Neuronal stem cell (in vitro differentiated cells): Measurements from ENCODE around the gene PDZD4.

Experiments used
- DNase-seq: peaks from one replicate; pipeline ENCODE4 v3.0.0-alpha.2; 2013; ENCODE audit warnings: low spot score
- H2AFZ ChIP-seq: one replicate; pipeline ENCODE4 v1.6.1; 2013; ENCODE audit warnings: mild to moderate bottlenecking, low read length, inconsistent platforms
- H2AK5ac ChIP-seq: 2 replicates; pipeline ENCODE4 v1.6.1; 2013; ENCODE audit warnings: low read depth, mild to moderate bottlenecking, inconsistent platforms, low read length, moderate library complexity, mixed read lengths
- H2BK120ac ChIP-seq: 2 replicates; pipeline ENCODE4 v1.6.1; 2013; ENCODE audit warnings: low read depth, mild to moderate bottlenecking, inconsistent platforms, low read length, moderate library complexity, mixed read lengths
- H2BK12ac ChIP-seq: one replicate; pipeline ENCODE4 v1.6.1; 2013; ENCODE audit warnings: low read length, inconsistent platforms
- H2BK15ac ChIP-seq: 2 replicates; pipeline ENCODE4 v1.6.1; 2013; ENCODE audit warnings: mild to moderate bottlenecking, low read length, inconsistent platforms, mixed read lengths
- H2BK5ac ChIP-seq: one replicate; pipeline ENCODE4 v1.6.1; 2013; ENCODE audit warnings: inconsistent platforms, mild to moderate bottlenecking, low read length, moderate library complexity
- H3K14ac ChIP-seq: one replicate; pipeline ENCODE4 v1.6.1; 2013; ENCODE audit warnings: low read length, inconsistent platforms
- H3K18ac ChIP-seq: 2 replicates; pipeline ENCODE4 v1.6.1; 2013; ENCODE audit warnings: low read length, inconsistent platforms
- H3K23ac ChIP-seq: 2 replicates; pipeline ENCODE4 v1.6.1; 2013; ENCODE audit warnings: low read depth, mild to moderate bottlenecking, mixed read lengths, low read length, inconsistent platforms; ENCODE audit not compliant: poor library complexity
- H3K27ac ChIP-seq: replicated peaks from 3 replicates; pipeline ENCODE4 v1.5.1; 2013; ENCODE audit warnings: low read length, inconsistent platforms
- H3K27me3 ChIP-seq, 3 experiments: 2 replicates each; pipeline ENCODE4 v1.6.1; 2013; ENCODE audit warnings: low read length in 3 of 3, mild to moderate bottlenecking in 2 of 3, inconsistent platforms in 1 of 3, low read depth in 1 of 3, mixed read lengths in 1 of 3, moderate library complexity in 1 of 3; ENCODE audit not compliant: control insufficient read depth in 3 of 3, insufficient read depth in 3 of 3
- H3K36me3 ChIP-seq, 2 donors: replicated peaks in 1 of 2; 2 replicates each; pipeline ENCODE4 v1.6.1; 2013; ENCODE audit warnings: low read length in 2 of 2; ENCODE audit not compliant: control insufficient read depth in 2 of 2, insufficient read depth in 2 of 2
- H3K4ac ChIP-seq: 2 replicates; pipeline ENCODE4 v1.6.1; 2013; ENCODE audit warnings: inconsistent platforms, mild to moderate bottlenecking, low read length, moderate library complexity
- H3K4me1 ChIP-seq, 2 donors: 1 replicate in 1 of 2; 2 replicates in 1 of 2; pipeline ENCODE4 v1.6.1; 2013; ENCODE audit warnings: low read length in 2 of 2, low read depth in 1 of 2; ENCODE audit not compliant: control insufficient read depth in 2 of 2, insufficient read depth in 1 of 2
- H3K4me2 ChIP-seq: one replicate; pipeline ENCODE4 v1.6.1; 2013; ENCODE audit warnings: mild to moderate bottlenecking, low read length, inconsistent platforms; ENCODE audit not compliant: insufficient read depth, poor library complexity, severe bottlenecking
- H3K4me3 ChIP-seq, 2 donors: 2 replicates each; pipeline ENCODE4 v1.5.1; 2013; ENCODE audit warnings: low read length in 2 of 2, mild to moderate bottlenecking in 2 of 2, inconsistent platforms in 1 of 2, moderate library complexity in 1 of 2
- H3K79me1 ChIP-seq: one replicate; pipeline ENCODE4 v1.6.1; 2013; ENCODE audit warnings: low read depth, mild to moderate bottlenecking, inconsistent platforms, low read length, moderate library complexity
- H3K9ac ChIP-seq: one replicate; pipeline ENCODE4 v1.6.1; 2013; ENCODE audit warnings: mild to moderate bottlenecking, low read depth, low read length, inconsistent platforms; ENCODE audit not compliant: poor library complexity
- H3K9me3 ChIP-seq, 2 donors: replicated peaks in 1 of 2; 2 replicates each; pipeline versions ENCODE3 to v1.6.1; 2013; ENCODE audit warnings: low read length in 2 of 2, mild to moderate bottlenecking in 2 of 2, inconsistent platforms in 1 of 2, low read depth in 1 of 2, mixed read lengths in 1 of 2, moderate library complexity in 1 of 2; ENCODE audit not compliant: control insufficient read depth in 2 of 2, insufficient read depth in 1 of 2
- H4K8ac ChIP-seq: one replicate; pipeline ENCODE4 v1.6.1; 2013; ENCODE audit warnings: low read depth, mild to moderate bottlenecking, inconsistent platforms, low read length, moderate library complexity
- H4K91ac ChIP-seq: one replicate; pipeline ENCODE4 v1.6.1; 2013; ENCODE audit warnings: low read length, low read depth, mild to moderate bottlenecking, inconsistent platforms; ENCODE audit not compliant: poor library complexity
- WGBS, 2 donors: extraction: QIAGEN DNeasy Blood & Tissue Kit; methylation state at CpG; one replicate each; pipeline ENCODE4 v1.1.7; 2013; ENCODE audit warnings: missing lambda C conversion rate in 2 of 2, mixed read lengths in 1 of 2; ENCODE audit not compliant: insufficient read length in 2 of 2, insufficient replicate concordance in 1 of 2; ENCODE audit errors: extremely low coverage in 2 of 2; 5-methylcytosine and 5-hydroxymethylcytosine counted together

PDZD4 gene

GRCh38 chrX:153878345-153878744 is 48.0 kb upstream of the PDZD4 start:
- peaks cover 0 to 13% (median 2%) of the 10 kb centered on the region in 3 experiments for H3K27me3 ChIP-seq
- H3K36me3 ChIP-seq = no peaks in the 10 kb centered on the region
- H2BK5ac ChIP-seq = no peak overlapping the region
- no peak overlapping the region for H3K4me2 ChIP-seq
- no peak overlapping the region for H3K9ac ChIP-seq
- H2BK12ac ChIP-seq = no peak overlapping the region
- H4K91ac ChIP-seq = no peak overlapping the region
- H2AFZ ChIP-seq = no peak overlapping the region
- no peaks in the 10 kb centered on the region for H3K9me3 ChIP-seq
- peaks cover 1% of the 10 kb centered on the region for H3K79me1 ChIP-seq
- no peak overlapping the region for H3K14ac ChIP-seq
- no peak overlapping the region for H2BK120ac ChIP-seq
- H3K27ac ChIP-seq = no peak overlapping the region
- no peak overlapping the region for H3K18ac ChIP-seq
- H3K23ac ChIP-seq = no peak overlapping the region
- no peak overlapping the region for H2BK15ac ChIP-seq
- no peak overlapping the region for H3K4ac ChIP-seq
- DNase-seq = no peak
- H3K4me1 ChIP-seq = peaks cover 46 to 60% of the 10 kb centered on the region in 2 donors
- no CpG with 5 or more reads among the region's 5 CpGs for WGBS, 2 donors
- H2AK5ac ChIP-seq = no peak overlapping the region
- H3K4me3 ChIP-seq = no peak overlapping the region
- no peak overlapping the region for H4K8ac ChIP-seq

GRCh38 chrX:153877571-153878261 is 47.4 kb upstream of the PDZD4 start:
- Histone ChIP-seq H3K4me1 (peaks cover 49 to 56% of the 10 kb centered on the region in 2 donors), H3K27me3 (peaks cover 0 to 7% (median 2%) of the 10 kb centered on the region in 3 experiments), H4K8ac (no peak overlapping the region), H3K9ac (no peak overlapping the region), H2BK15ac (no peak overlapping the region), H3K4me2 (no peak overlapping the region), H2BK5ac (no peak overlapping the region), H3K27ac (no peak overlapping the region), H3K4ac (no peak overlapping the region), H2AK5ac (no peak overlapping the region), H2BK120ac (no peak overlapping the region), H3K23ac (no peak overlapping the region), H3K9me3 (no peaks in the 10 kb centered on the region), H3K14ac (no peak overlapping the region), H3K4me3 (no peak overlapping the region), H3K36me3 (peaks cover 0 to 3% of the 10 kb centered on the region in 2 donors), H4K91ac (no peak overlapping the region), H2BK12ac (no peak overlapping the region), H2AFZ (no peak overlapping the region), H3K79me1 (peaks cover 1% of the 10 kb centered on the region), H3K18ac (no peak overlapping the region)
- WGBS, 2 donors = no CpG with 5 or more reads among the region's 8 CpGs
- DNase-seq = no peak

GRCh38 chrX:153876112-153876491 is 45.8 kb upstream of the PDZD4 start:
- H3K18ac ChIP-seq = no peak overlapping the region
- H3K27ac ChIP-seq = no peak overlapping the region
- H3K23ac ChIP-seq = no peak overlapping the region
- H3K4ac ChIP-seq = no peak overlapping the region
- no peaks in the 10 kb centered on the region for H3K9me3 ChIP-seq
- no CpG with 5 or more reads among the region's 3 CpGs for WGBS, 2 donors
- no peak overlapping the region for H2BK120ac ChIP-seq
- peak overlapping the region in 1 of 2 donors; percentile 16 for H3K4me3 ChIP-seq
- H2BK12ac ChIP-seq = no peak overlapping the region
- no peak overlapping the region for H2AK5ac ChIP-seq
- peaks cover 0 to 4% (median 2%) of the 10 kb centered on the region in 3 experiments for H3K27me3 ChIP-seq
- no peak overlapping the region for H2BK15ac ChIP-seq
- no peak overlapping the region for H3K14ac ChIP-seq
- no peak overlapping the region for H2AFZ ChIP-seq
- H2BK5ac ChIP-seq = no peak overlapping the region
- DNase-seq = no peak
- no peak overlapping the region for H3K9ac ChIP-seq
- H3K36me3 ChIP-seq = peaks cover 0 to 3% of the 10 kb centered on the region in 2 donors
- peaks cover 48 to 54% of the 10 kb centered on the region in 2 donors for H3K4me1 ChIP-seq
- H3K4me2 ChIP-seq = no peak overlapping the region
- no peak overlapping the region for H4K91ac ChIP-seq
- no peak overlapping the region for H4K8ac ChIP-seq
- H3K79me1 ChIP-seq = peaks cover 1% of the 10 kb centered on the region

- peak; percentile 69 for DNase-seq
- H4K91ac ChIP-seq = no peak overlapping the region
- H2AK5ac ChIP-seq = no peak overlapping the region
- no peaks in the 10 kb centered on the region for H3K9me3 ChIP-seq
- no peak overlapping the region for H3K9ac ChIP-seq
- H2BK5ac ChIP-seq = no peak overlapping the region
- H3K79me1 ChIP-seq = peaks cover 1% of the 10 kb centered on the region
- no peak overlapping the region for H3K4me3 ChIP-seq
- H3K14ac ChIP-seq = no peak overlapping the region
- no peak overlapping the region for H2AFZ ChIP-seq
- H3K4me1 ChIP-seq = peaks cover 48% of the 10 kb centered on the region in 2 donors
- no peak overlapping the region for H2BK15ac ChIP-seq
- peaks cover 0 to 4% (median 2%) of the 10 kb centered on the region in 3 experiments for H3K27me3 ChIP-seq
- no peak overlapping the region for H3K23ac ChIP-seq
- peaks cover 0 to 3% of the 10 kb centered on the region in 2 donors for H3K36me3 ChIP-seq
- no peak overlapping the region for H3K27ac ChIP-seq
- no peak overlapping the region for H4K8ac ChIP-seq
- H3K4ac ChIP-seq = no peak overlapping the region
- no peak overlapping the region for H2BK12ac ChIP-seq
- no CpG with 5 or more reads among the region's 42 CpGs for WGBS, 2 donors
- H3K18ac ChIP-seq = no peak overlapping the region
- no peak overlapping the region for H2BK120ac ChIP-seq
- H3K4me2 ChIP-seq = peak overlapping the region; percentile 25
These were observed 45.2 kb upstream of the PDZD4 start for GRCh38 chrX:153875391-153876111.
